HG02884 (cell line): ENCODE results near the gene ZNF335.
"Not testable (repeated sequence)": the region's sequence is repeated elsewhere in the genome, so short reads cannot be mapped to it uniquely, and the experiment has no call there.

Source experiments
- ATAC-seq: cut with Tn5 transposase; IDR thresholded peaks from one replicate; pipeline ENCODE4 v1.9.1; 2021; ENCODE audit warnings: mild to moderate bottlenecking, moderate library complexity; ENCODE audit not compliant: unreplicated experiment

The ZNF335 gene

DNA sequence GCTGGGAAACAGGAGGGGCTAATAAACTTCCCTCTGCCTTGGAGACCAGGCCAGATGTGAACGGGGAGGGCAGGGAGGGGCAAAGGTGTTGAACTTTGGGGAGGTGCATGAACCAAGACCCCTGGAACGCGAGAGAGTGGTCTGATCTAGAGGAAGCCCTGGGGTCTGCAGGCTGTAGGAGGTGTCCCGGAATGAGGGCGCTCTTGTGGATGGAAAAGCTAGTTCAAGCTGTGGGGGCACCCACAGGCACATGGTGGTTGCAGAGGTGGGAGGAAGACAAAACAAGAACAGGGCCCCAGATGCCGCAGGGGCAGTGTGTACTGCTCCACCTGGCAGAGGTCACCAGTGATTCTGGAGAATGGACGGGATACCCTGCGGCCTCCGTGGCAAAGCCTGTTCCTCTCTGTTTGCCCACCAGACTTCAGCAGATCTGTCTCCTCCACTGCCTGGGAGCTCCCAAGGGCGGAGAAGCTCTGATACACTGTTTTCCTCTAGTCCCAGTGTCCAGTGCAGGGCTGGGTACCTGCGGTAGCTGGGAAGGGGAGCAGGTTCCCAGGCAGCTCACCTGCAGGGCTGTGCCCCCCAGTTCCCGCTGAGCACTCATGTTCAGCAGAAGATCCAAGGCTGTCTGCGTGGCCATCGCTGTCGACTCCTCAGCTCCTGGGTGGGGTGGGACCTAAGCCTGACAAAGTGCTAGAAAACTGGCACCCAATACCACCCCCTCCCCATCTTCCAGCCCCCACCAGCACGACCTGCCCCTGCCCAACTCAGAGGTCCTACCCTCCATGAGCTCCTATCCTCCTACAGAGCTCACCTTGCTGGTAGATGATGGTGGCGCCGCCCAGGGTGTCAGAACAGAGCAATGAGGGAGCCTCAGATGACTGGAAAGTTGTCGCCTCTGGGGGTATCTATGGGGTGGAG lies 14.7 kb downstream of the ZNF335 start:
- ATAC-seq, result no peak

DNA sequence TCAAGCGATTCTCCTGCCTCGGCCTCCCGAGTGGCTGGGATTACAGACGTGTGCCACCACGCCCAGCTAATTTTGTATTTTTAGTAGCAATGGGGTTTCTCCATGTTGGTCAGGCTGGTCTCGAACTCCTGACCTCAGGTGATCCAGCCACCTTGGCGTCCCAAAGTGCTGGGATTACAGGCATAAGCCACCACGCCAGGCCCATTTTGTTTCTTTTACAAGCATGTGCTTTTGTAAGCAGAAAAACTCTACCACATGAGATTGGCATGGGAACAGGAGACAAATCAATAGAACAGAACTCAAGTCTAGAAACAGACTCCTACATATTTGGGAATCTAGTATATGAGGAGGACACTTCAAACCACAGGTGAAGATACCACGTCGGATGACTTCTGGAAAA lies 15.7 kb downstream of the ZNF335 start:
- ATAC-seq, result not testable (repeated sequence)

GRCh38 chr20:45953672-45954071 lies 18.3 kb downstream of the ZNF335 start:
- ATAC-seq, result no peak

DNA sequence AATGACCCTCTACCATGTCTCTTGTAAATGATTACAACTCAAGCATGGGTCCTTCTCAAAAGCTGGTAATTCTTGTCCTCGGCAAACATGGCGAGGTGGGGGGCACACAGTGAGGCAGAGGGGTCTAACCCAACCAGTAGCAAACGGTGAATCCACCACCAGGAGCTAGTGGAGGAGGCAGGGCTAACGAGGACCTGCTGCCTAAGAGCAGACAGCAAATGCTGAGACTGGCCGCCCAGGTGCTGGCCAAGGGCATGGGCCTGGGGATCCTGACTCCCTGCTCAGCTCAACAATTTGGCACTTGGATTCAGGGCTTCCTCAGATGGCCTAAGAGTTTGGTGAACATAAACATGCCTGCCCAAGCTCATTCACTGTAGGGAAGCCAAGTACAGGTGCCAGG lies 19.1 kb downstream of the ZNF335 start:
- ATAC-seq, result no peak

DNA sequence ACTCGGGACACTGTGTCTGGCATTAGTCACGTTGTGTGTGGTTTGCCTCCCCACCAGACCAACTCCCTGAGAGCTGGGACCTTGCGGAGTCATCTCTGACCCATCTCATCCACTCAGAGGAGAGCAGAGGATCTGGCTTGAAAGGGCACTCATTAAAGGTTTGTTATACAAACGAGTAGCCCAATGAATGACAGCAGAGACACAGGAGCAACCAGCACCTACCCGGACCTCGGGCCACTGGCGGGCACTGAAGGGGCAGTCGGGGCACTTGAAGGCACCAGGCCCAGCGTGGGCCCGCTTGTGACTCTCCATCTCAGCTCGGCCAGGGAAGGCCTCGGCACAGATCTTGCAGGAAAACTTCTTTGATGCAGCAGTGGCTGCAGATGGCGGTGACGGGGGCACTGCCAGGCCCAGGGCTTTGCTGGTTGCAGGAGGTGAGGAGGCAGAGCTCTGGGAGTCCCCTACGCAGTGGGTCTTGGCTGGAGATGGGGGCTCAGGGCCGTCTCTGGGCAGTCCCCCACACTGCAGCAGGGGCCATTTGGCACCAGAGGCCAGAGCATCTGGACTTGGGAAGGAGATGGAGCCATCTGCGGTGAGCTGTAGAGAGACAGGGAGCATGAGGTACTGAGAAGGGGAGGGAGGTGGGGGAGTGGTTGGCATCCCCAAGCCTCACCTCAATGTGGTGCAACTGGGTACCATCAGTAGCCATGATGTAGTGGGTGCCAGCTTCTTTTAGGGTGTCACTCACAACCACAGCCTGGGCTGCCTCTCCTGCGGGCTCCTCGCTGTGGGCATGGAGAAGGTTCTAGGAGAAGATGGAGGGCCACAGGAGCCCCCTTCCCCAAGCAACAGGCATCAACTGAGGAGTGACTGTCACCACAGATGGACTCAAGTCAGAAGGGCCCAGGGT lies 19.8 kb downstream of the ZNF335 start:
- ATAC-seq, result no peak

- no peak for ATAC-seq
These were observed 21.7 kb downstream of the ZNF335 start for GRCh38 chr20:45950330-45950646.

DNA sequence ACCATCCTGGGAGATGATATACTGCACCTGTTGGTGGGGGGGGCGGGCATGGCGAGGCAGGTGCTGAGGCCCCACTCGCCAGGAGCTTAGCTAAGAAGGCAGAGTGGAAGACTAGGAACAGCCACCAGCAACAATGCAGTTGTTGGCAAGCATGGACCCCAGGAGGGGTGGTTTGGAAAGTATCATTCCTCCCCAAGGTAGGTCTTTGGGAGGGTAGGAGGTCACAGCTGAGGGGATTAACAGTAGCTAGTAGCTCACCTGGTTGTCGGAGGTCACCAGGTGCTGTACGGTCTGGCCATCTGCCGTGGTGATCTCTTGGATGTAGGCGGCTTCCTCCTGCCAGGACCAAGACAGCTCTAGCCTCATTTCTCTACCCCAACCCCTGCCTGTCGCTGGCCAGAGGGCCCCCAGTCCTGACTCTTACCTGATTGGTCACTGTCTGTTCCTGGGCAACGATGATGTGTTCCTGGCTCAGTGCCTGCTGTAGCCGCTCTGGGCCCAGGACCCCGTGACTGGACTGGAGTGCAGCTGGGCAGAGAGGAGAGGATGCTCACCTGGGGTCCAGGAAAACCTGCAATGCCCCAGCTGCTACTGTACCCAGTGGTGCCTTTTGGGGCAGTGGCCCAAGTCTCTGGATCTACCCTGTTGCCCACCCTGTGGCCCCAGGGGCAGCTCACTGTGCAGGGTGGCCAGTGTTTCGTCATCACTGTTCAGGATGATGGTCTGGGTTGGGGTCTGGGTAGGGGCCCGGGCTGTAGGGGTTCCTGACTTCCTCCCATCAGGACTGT lies 22.3 kb downstream of the ZNF335 start:
- ATAC-seq, result no peak

GRCh38 chr20:45948742-45949541 lies 23.1 kb downstream of the ZNF335 start:
- ATAC-seq, result no peak

GRCh38 chr20:45948261-45948733 lies 23.7 kb downstream of the ZNF335 start:
- ATAC-seq, result no peak

GRCh38 chr20:45947110-45947866 lies 24.7 kb downstream of the ZNF335 start:
- no peak for ATAC-seq

DNA sequence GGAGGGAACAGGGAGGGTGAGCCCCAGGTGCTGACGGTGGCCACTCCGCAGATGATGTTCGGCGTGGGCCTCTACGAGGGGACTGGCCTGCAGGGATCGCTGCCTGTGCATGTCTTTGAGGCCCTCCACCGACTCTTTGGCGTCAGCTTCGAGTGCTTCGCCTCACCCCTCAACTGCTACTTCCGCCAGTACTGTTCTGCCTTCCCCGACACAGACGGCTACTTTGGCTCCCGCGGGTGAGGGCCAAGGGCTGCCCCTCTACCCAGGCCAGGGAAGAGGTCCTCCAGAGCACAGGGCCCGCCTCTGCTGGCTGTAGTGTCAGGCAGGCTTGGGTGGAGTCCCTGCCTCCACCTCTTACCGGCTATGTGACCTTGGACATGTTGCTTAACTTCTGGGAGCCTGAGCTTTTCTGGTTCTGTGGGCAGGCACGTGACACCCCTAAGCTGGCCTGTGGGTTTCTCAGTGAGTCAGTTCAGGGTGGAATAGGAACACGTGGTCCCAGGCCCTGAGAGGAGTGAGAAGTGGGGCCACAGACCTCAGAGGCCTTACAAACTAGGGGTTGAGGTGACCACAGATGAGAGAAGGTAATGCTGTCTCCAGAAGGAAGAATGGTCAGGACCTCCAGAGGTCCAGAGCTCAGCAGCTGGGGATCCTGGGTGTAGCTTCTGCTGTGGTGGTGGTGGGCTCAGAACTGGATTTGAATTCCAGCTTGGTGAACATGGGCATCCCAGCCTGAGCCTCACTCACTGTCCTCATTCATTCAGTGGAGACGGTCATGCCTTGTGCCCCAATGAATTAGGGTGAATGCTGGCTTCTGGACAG lies 25.6 kb downstream of the ZNF335 start:
- ATAC-seq, result no peak

DNA sequence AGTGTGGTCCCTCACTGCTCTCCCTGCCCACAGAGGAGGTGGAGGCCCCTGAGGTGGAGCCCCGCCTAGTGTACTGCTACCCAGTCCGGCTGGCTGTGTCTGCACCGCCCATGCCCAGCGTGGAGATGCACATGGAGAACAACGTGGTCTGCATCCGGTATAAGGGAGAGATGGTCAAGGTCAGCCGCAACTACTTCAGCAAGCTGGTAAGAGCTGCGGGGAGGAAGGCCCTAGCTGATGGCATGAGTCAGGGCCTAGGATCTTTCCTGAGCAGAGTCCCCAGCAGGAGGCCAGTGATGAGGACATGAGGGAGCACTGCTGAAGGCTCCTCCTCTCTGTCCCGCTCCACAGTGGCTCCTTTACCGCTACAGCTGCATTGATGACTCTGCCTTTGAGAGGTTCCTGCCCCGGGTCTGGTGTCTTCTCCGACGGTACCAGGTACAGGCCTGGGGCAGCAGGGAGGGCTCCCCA lies 26.3 kb downstream of the ZNF335 start:
- ATAC-seq, result no peak

DNA sequence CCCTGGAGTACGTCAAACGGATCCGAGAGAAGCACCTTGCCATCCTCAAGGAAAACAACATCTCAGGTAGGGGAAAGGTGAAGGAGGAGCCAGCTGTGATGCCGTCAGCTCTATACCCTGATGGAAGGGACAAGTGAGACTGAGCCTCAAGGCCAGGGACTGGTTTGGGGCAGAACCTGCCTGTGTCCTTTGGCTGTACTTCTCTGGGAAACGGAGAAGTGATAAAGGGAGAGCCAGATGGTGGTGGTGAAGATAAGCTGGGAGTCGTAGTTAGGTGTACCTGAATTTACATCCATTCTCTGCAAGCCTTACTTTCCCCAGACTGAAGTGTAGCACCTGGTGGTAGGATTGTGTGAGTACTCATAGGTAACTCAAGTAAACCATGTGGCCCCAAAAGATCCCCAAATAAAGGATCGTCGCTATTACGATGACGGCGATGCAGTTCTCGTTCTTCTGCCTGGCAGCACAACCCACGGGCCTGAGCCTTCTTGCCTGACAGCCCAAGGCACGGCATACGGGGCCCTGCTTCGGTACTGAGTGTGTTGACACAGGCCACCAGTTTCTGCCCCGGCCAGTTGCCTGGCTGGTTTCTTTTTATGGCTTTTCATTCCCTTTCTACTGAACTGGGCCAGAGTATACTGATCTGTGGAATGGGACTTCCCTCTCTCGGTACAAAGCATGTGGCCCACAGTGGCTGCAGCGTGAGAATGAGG lies 26.9 kb downstream of the ZNF335 start:
- ATAC-seq, result no peak

- ATAC-seq, result no peak
These were observed 27.6 kb downstream of the ZNF335 start for GRCh38 chr20:45944151-45944964.

GRCh38 chr20:45943613-45944012 lies 28.4 kb downstream of the ZNF335 start:
- ATAC-seq, result no peak

DNA sequence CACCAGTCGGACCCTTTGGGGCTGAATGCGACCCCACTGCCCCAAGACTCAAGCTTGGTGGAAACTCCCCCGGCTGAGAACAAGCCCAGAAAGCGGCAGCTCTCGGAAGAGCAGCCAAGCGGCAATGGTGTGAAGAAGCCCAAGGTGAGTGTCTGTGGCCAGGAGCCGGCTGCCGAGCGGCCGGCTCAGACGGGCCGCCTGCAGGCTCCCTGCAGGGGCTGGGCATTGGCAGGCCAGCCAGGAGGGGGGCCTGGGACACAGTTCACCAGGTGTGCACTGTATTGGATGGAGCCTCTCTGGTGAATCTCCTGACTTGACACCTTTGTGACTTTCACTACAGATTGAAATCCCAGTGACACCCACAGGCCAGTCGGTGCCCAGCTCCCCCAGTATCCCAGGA lies 31.5 kb downstream of the ZNF335 start:
- no peak for ATAC-seq

- no peak for ATAC-seq
These were observed 31.9 kb downstream of the ZNF335 start for GRCh38 chr20:45940053-45940452.
